Type B pancreatic cell (in vitro differentiated cells): ENCODE measurements around the gene C8B. TPM values are rescaled to one million over a fixed set of nuclear protein-coding genes. Genes with fewer than 3 reads are reported as not detected.

Source experiments
- DNase-seq: peaks from one replicate; pipeline ENCODE4 v3.0.0; 2021; ENCODE audit warnings: mixed read lengths; ENCODE audit not compliant: unreplicated experiment; ENCODE audit errors: extremely low spot score
- H3K27ac Mint-ChIP-seq: 2 replicates; pipeline ENCODE4 v1.8.0; 2021; ENCODE audit warnings: mild to moderate bottlenecking, mixed read lengths
- H3K27me3 Mint-ChIP-seq: 2 replicates; pipeline ENCODE4 v1.8.0; 2021; ENCODE audit warnings: mixed read lengths
- H3K36me3 Mint-ChIP-seq: 2 replicates; pipeline ENCODE4 v1.8.0; 2021; ENCODE audit warnings: mixed read lengths
- H3K4me1 Mint-ChIP-seq: one replicate; pipeline ENCODE4 v1.8.0; 2021; ENCODE audit warnings: mixed read lengths; ENCODE audit not compliant: unreplicated experiment
- H3K4me3 Mint-ChIP-seq: 2 replicates; pipeline ENCODE4 v1.8.0; 2021; ENCODE audit warnings: mild to moderate bottlenecking, mixed read lengths
- H3K9me3 Mint-ChIP-seq: 2 replicates; pipeline ENCODE4 v1.8.0; 2021; ENCODE audit warnings: mixed read lengths
- CTCF ChIP-seq: fragments of 200-600 bp; sonication (generic); conservative IDR thresholded peaks from 2 replicates; pipeline ENCODE4 v1.5.0; 2021; ENCODE audit warnings: antibody characterized with exemption, mild to moderate bottlenecking
- total RNA-seq: library from RNA; stranded (reverse); gene quantifications from 2 replicates; pipeline ENCODE4 v1.2.1, GENCODE V29; 2021; ENCODE audit warnings: low replicate concordance

Gene C8B
- total RNA-seq, 1 donor from 2014 or later: 0.68 TPM

- no peaks in the 10 kb centered on the region for H3K36me3 Mint-ChIP-seq
- no peak overlapping the region for H3K27ac Mint-ChIP-seq
- no peak for TF ChIP-seq CTCF
- H3K4me3 Mint-ChIP-seq: no peak overlapping the region
- H3K9me3 Mint-ChIP-seq: no peaks in the 10 kb centered on the region
- peaks cover 4% of the 10 kb centered on the region for H3K27me3 Mint-ChIP-seq
- no peak for DNase-seq
- H3K4me1 Mint-ChIP-seq: no peaks in the 10 kb centered on the region
Observed at GRCh38 chr1:56966698-56966999, 834 bp upstream of the C8B start.

GRCh38 chr1:56965191-56965590, 624 bp downstream of the C8B start:
- Mint-ChIP-seq H3K4me3 (no peak overlapping the region), H3K27me3 (peaks cover 4% of the 10 kb centered on the region), H3K27ac (no peak overlapping the region), H3K9me3 (no peaks in the 10 kb centered on the region), H3K4me1 (no peaks in the 10 kb centered on the region), H3K36me3 (no peaks in the 10 kb centered on the region)
- no peak for TF ChIP-seq CTCF
- DNase-seq: no peak

DNA sequence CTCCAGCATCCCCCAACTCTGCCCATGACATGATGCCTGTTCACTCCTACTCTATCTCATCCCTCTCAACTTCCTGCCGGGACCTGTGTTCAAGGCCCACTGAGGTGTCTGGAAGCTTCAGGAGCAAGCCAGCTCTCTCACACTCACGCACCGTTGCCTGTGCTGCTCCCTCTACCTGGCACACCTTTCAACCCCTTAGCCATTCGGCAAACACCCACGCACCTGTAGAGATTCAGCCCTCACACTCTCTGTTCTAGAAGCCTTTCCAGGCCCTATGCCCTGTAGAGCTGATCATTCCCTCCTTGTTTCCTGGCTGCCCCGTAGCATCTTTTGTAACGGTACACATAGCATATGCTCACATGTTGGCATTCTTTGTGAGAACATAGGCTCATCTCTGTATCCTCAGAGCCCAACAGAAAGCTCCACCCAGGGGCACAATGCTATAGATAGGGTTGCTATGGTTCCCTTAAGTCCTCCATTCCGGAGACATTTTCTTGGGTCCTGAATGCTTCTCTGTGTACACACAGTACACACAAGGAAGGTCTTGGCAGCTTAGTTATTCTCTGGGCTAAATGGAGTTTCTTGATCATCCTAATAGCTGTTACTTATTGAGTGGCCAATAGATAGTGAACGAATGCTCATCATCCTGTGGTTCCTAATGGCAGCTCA, 1.3 kb downstream of the C8B start:
- DNase-seq: no peak
- Mint-ChIP-seq H3K27ac (no peak overlapping the region), H3K4me1 (no peaks in the 10 kb centered on the region), H3K9me3 (no peaks in the 10 kb centered on the region), H3K36me3 (no peaks in the 10 kb centered on the region), H3K27me3 (peaks cover 4% of the 10 kb centered on the region), H3K4me3 (no peak overlapping the region)
- TF ChIP-seq CTCF: no peak

- H3K9me3 Mint-ChIP-seq: peaks cover 5% of the 10 kb centered on the region
- no peak overlapping the region for H3K4me3 Mint-ChIP-seq
- H3K27ac Mint-ChIP-seq: no peak overlapping the region
- no peaks in the 10 kb centered on the region for H3K36me3 Mint-ChIP-seq
- no peaks in the 10 kb centered on the region for H3K4me1 Mint-ChIP-seq
- TF ChIP-seq CTCF: no peak
- peaks cover 8% of the 10 kb centered on the region for H3K27me3 Mint-ChIP-seq
- DNase-seq: no peak
Observed at GRCh38 chr1:56963667-56964066, 2.1 kb downstream of the C8B start.

GRCh38 chr1:56961426-56961825, 4.4 kb downstream of the C8B start:
- no peak for TF ChIP-seq CTCF
- peaks cover 13% of the 10 kb centered on the region for H3K27me3 Mint-ChIP-seq
- DNase-seq: no peak
- H3K9me3 Mint-ChIP-seq: peaks cover 5% of the 10 kb centered on the region
- H3K4me1 Mint-ChIP-seq: peaks cover 11% of the 10 kb centered on the region
- H3K36me3 Mint-ChIP-seq: no peaks in the 10 kb centered on the region
- no peak overlapping the region for H3K4me3 Mint-ChIP-seq
- no peak overlapping the region for H3K27ac Mint-ChIP-seq

GRCh38 chr1:56958526-56958925, 7.3 kb downstream of the C8B start:
- TF ChIP-seq CTCF: no peak
- Mint-ChIP-seq H3K9me3 (peaks cover 5% of the 10 kb centered on the region), H3K4me1 (peaks cover 11% of the 10 kb centered on the region), H3K27ac (no peak overlapping the region), H3K36me3 (no peaks in the 10 kb centered on the region), H3K4me3 (no peak overlapping the region), H3K27me3 (peaks cover 14% of the 10 kb centered on the region)
- DNase-seq: no peak
